Cardiac muscle cell (in vitro differentiated cells and primary cell): ENCODE results near the gene EME2. TPM values are rescaled to one million over a fixed set of nuclear protein-coding genes. Genes with fewer than 3 reads are reported as not detected.

Source experiments
- DNase-seq, 2 donors: peaks; one replicate each; pipeline versions ENCODE4 v3.0.0 to v3.0.0-alpha.2; 2010 to 2017; ENCODE audit warnings: low read depth in 1 of 2, low spot score in 1 of 2
- H3K27ac ChIP-seq: fragments of 200-600 bp; sonication (generic); 2 replicates; pipeline ENCODE4 v1.5.1; 2016
- H3K27me3 ChIP-seq: fragments of 200-600 bp; sonication (generic); 2 replicates; pipeline ENCODE4 v1.6.0; 2016; ENCODE audit warnings: control low read depth
- H3K36me3 ChIP-seq: fragments of 200-600 bp; sonication (generic); 2 replicates; pipeline ENCODE4 v1.5.1; 2016; ENCODE audit warnings: control low read depth
- H3K4me1 ChIP-seq: fragments of 200-600 bp; sonication (generic); 2 replicates; pipeline ENCODE4 v1.8.1; 2017; ENCODE audit warnings: low read depth, mild to moderate bottlenecking, mixed run types
- H3K4me3 ChIP-seq: fragments of 200-600 bp; sonication (generic); 2 replicates; pipeline ENCODE4 v1.5.1; 2016; ENCODE audit warnings: mild to moderate bottlenecking
- H3K9me3 ChIP-seq: fragments of 200-600 bp; sonication (generic); 2 replicates; pipeline ENCODE4 v1.5.1; 2017; ENCODE audit warnings: low read depth, mild to moderate bottlenecking, control low read depth
- CTCF ChIP-seq: IDR thresholded peaks from 2 replicates; pipeline ENCODE4 v1.5.1; 2012; ENCODE audit warnings: low read depth, mild to moderate bottlenecking, low read length
- polyA plus RNA-seq: library from polyadenylated mRNA; unstranded; fragments of >200 nt; fragmentation: Nextera tagmentation; extraction: Ambion mirVana; gene quantifications from 2 replicates; pipeline ENCODE4 v1.2.1, GENCODE V29; 2016
- total RNA-seq: library from RNA; depleted of rRNA; stranded (reverse); fragments of >200 nt; gene quantifications from 2 replicates; pipeline ENCODE4 v1.2.3, GENCODE V29; 2016

EME2 gene
- total and polyA plus RNA-seq, 2 experiments from 2014 or later, result 18.7 to 19.3 TPM

GRCh38 chr16:1810536-1810935 lies 37.9 kb downstream of the EME2 start:
- Histone ChIP-seq H3K36me3 (peaks cover 10% of the 10 kb centered on the region), H3K27me3 (no peaks in the 10 kb centered on the region), H3K4me3 (no peak overlapping the region), H3K9me3 (no peaks in the 10 kb centered on the region), H3K4me1 (no peaks in the 10 kb centered on the region), H3K27ac (no peak overlapping the region)
- no peak for DNase-seq
- TF ChIP-seq CTCF, result no peak

GRCh38 chr16:1812732-1813163 lies 40.1 kb downstream of the EME2 start:
- no peak overlapping the region for H3K27ac ChIP-seq
- TF ChIP-seq CTCF, result peak; percentile 67
- peak; percentile 58 to 92 for DNase-seq
- H3K36me3 ChIP-seq, result peaks cover 19% of the 10 kb centered on the region
- H3K4me1 ChIP-seq, result no peaks in the 10 kb centered on the region
- no peaks in the 10 kb centered on the region for H3K9me3 ChIP-seq
- no peak overlapping the region for H3K4me3 ChIP-seq
- H3K27me3 ChIP-seq, result no peaks in the 10 kb centered on the region

- H3K4me3 ChIP-seq, result no peak overlapping the region
- no peaks in the 10 kb centered on the region for H3K4me1 ChIP-seq
- TF ChIP-seq CTCF, result no peak
- peaks cover 20% of the 10 kb centered on the region for H3K36me3 ChIP-seq
- H3K9me3 ChIP-seq, result no peaks in the 10 kb centered on the region
- no peaks in the 10 kb centered on the region for H3K27me3 ChIP-seq
- no peak for DNase-seq
- H3K27ac ChIP-seq, result no peak overlapping the region
Measured at GRCh38 chr16:1815461-1815860, 42.9 kb downstream of the EME2 start.

- DNase-seq, result no peak
- TF ChIP-seq CTCF, result no peak
- peaks cover 20% of the 10 kb centered on the region for H3K36me3 ChIP-seq
- no peak overlapping the region for H3K27ac ChIP-seq
- H3K4me3 ChIP-seq, result no peak overlapping the region
- no peaks in the 10 kb centered on the region for H3K4me1 ChIP-seq
- H3K27me3 ChIP-seq, result no peaks in the 10 kb centered on the region
- H3K9me3 ChIP-seq, result no peaks in the 10 kb centered on the region
Measured at GRCh38 chr16:1816396-1817275, 44.0 kb downstream of the EME2 start.

- no peaks in the 10 kb centered on the region for H3K4me1 ChIP-seq
- no peaks in the 10 kb centered on the region for H3K9me3 ChIP-seq
- no peaks in the 10 kb centered on the region for H3K27me3 ChIP-seq
- no peak for TF ChIP-seq CTCF
- peaks cover 20% of the 10 kb centered on the region for H3K36me3 ChIP-seq
- no peak for DNase-seq
- no peak overlapping the region for H3K4me3 ChIP-seq
- no peak overlapping the region for H3K27ac ChIP-seq
Measured at GRCh38 chr16:1817276-1817589, 44.6 kb downstream of the EME2 start.
